ENCODE measurements around the gene FAM24A.

The FAM24A gene, protein sequence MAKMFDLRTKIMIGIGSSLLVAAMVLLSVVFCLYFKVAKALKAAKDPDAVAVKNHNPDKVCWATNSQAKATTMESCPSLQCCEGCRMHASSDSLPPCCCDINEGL

DNA sequence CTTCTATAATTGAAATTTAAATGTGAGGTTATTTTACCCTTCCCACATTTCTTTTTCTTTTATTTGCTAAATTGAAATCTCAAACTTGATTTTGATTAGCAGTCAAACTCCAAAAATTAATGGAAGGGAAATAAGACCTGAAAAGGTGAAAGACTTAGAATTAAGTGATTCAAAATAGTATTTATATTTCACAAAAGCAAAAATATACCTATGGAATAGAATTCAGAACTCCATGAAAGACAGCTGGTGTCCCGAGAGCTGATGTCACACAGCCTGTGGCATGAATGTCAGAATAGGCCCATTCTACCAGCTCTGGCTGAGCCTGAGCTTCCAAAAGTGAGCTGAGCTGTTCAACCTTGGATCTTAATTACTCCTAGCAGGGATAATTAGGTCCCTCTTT, at the start of gene FAM24A:
FAM24A (plus strand) TSS at position 301 of the 400 bp plus-strand sequence. CDS start 1,025 bp downstream, outside the sequence.
- no peak within 1 kb of the TSS for H3K4me2 ChIP-seq
- H3K4me1 ChIP-seq (ENCODE audit: low read depth, poor library complexity, severe bottlenecking): no peaks in the 10 kb centered on the region
- no peak within 1 kb of the TSS for H3K27ac ChIP-seq
- no peaks in the 10 kb centered on the region for H3K36me3 ChIP-seq (ENCODE audit: insufficient read depth)
- no peak within 1 kb of the TSS for H3K4me3 ChIP-seq (IDR thresholded peaks at IDR 0.05; ENCODE audit: insufficient read depth, low read depth, low read length)
- no peaks in the 10 kb centered on the region for H3K27me3 ChIP-seq (ENCODE audit: insufficient read depth, low read depth)
- no peak for TF ChIP-seq CTCF (conservative IDR thresholded peaks at IDR 0.05; ENCODE audit: low read depth, low read length)
- H3K79me2 ChIP-seq (ENCODE audit: insufficient read depth, low read depth): no peaks in the 10 kb centered on the region
- no peak within 1 kb of the TSS for H2AFZ ChIP-seq (ENCODE audit: low read depth)
- no peak within 1 kb of the TSS for H3K9ac ChIP-seq
- H4K20me1 ChIP-seq (ENCODE audit: insufficient read depth): no peaks in the 10 kb centered on the region

- H3K9ac ChIP-seq: no peak overlapping the region
- H3K36me3 ChIP-seq (ENCODE audit: insufficient read depth): peaks cover 4% of the 10 kb centered on the region; the same call in 1 of the 2 replicates
- peaks cover 55% of the 10 kb centered on the region; the same call in 1 of the 2 replicates for H3K79me2 ChIP-seq (ENCODE audit: insufficient read depth, low read depth)
- no peak for TF ChIP-seq CTCF (conservative IDR thresholded peaks at IDR 0.05; ENCODE audit: low read depth, low read length)
- H3K4me2 ChIP-seq: no peak overlapping the region
- H3K27ac ChIP-seq: no peak overlapping the region
- H3K4me3 ChIP-seq (IDR thresholded peaks at IDR 0.05; ENCODE audit: insufficient read depth, low read depth, low read length): no peak overlapping the region
- H3K27me3 ChIP-seq (ENCODE audit: insufficient read depth, low read depth): no peaks in the 10 kb centered on the region
- no peak overlapping the region for H2AFZ ChIP-seq (ENCODE audit: low read depth)
- H4K20me1 ChIP-seq (ENCODE audit: insufficient read depth): no peaks in the 10 kb centered on the region
- peaks cover 14% of the 10 kb centered on the region for H3K4me1 ChIP-seq (ENCODE audit: low read depth, poor library complexity, severe bottlenecking)
Measured at GRCh38 chr10:122861711-122862161, 48.7 kb upstream of the FAM24A start.

GRCh38 chr10:122863216-122864193, 46.9 kb upstream of the FAM24A start:
- Histone ChIP-seq H2AFZ (ENCODE audit: low read depth) (no peak overlapping the region), H3K9ac (no peak overlapping the region), H3K27me3 (ENCODE audit: insufficient read depth, low read depth) (no peaks in the 10 kb centered on the region), H3K4me1 (ENCODE audit: low read depth, poor library complexity, severe bottlenecking) (peaks cover 14% of the 10 kb centered on the region), H3K27ac (no peak overlapping the region), H3K4me3 (IDR thresholded peaks at IDR 0.05; ENCODE audit: insufficient read depth, low read depth, low read length) (no peak overlapping the region), H3K36me3 (ENCODE audit: insufficient read depth) (peaks cover 3% of the 10 kb centered on the region; the same call in 1 of the 2 replicates), H3K4me2 (no peak overlapping the region), H3K79me2 (ENCODE audit: insufficient read depth, low read depth) (peaks cover 66% of the 10 kb centered on the region), H4K20me1 (ENCODE audit: insufficient read depth) (no peaks in the 10 kb centered on the region)
- TF ChIP-seq CTCF (conservative IDR thresholded peaks at IDR 0.05; ENCODE audit: low read depth, low read length): no peak

GRCh38 chr10:122864194-122864592, 46.2 kb upstream of the FAM24A start:
- peaks cover 14% of the 10 kb centered on the region for H3K4me1 ChIP-seq (ENCODE audit: low read depth, poor library complexity, severe bottlenecking)
- H4K20me1 ChIP-seq (ENCODE audit: insufficient read depth): no peaks in the 10 kb centered on the region
- H3K4me2 ChIP-seq: no peak overlapping the region
- no peak overlapping the region for H3K4me3 ChIP-seq (IDR thresholded peaks at IDR 0.05; ENCODE audit: insufficient read depth, low read depth, low read length)
- no peaks in the 10 kb centered on the region for H3K36me3 ChIP-seq (ENCODE audit: insufficient read depth)
- peaks cover 60% of the 10 kb centered on the region for H3K79me2 ChIP-seq (ENCODE audit: insufficient read depth, low read depth)
- no peak for TF ChIP-seq CTCF (conservative IDR thresholded peaks at IDR 0.05; ENCODE audit: low read depth, low read length)
- no peak overlapping the region for H2AFZ ChIP-seq (ENCODE audit: low read depth)
- H3K9ac ChIP-seq: no peak overlapping the region
- H3K27me3 ChIP-seq (ENCODE audit: insufficient read depth, low read depth): no peaks in the 10 kb centered on the region
- no peak overlapping the region for H3K27ac ChIP-seq
